H1 (cell line): ENCODE data around the gene DLST. TPM values are rescaled to one million over a fixed set of nuclear protein-coding genes. Genes with fewer than 3 reads are reported as not detected.

Experiments
- CTCF ChIA-PET: fragments of 300-600 bp; sonication (Branson Sonifier 250); formaldehyde crosslinking; loops from one replicate; lab custom pipeline; 2021; ENCODE audit not compliant: partially characterized antibody; lab: Charles Lee
- POLR2A ChIA-PET: fragments of 300-600 bp; sonication (Branson Sonifier 250); formaldehyde crosslinking; loops from one replicate; lab custom pipeline; 2021; ENCODE audit warnings: inconsistent platforms; ENCODE audit not compliant: partially characterized antibody; lab: Charles Lee
- DNase-seq, 2 experiments: peaks; one replicate each; pipeline versions ENCODE4 v3.0.0 to v3.0.0-alpha.2; 2010 to 2022; ENCODE audit warnings: low spot score in 2 of 2, low read depth in 1 of 2, mixed read lengths in 1 of 2
- FAIRE-seq: peaks from 2 replicates; lab custom pipeline; 2011; peaks lifted over from hg19 to GRCh38; lab: Jason Lieb, UNC
- H2AFZ ChIP-seq: 2 replicates; pipeline ENCODE4 v1.8.1; 2012; ENCODE audit warnings: low read length, inconsistent platforms
- H2AK5ac ChIP-seq: 2 replicates; pipeline ENCODE4 v1.6.1; 2013; ENCODE audit warnings: low read depth, low read length
- H2BK120ac ChIP-seq: replicated peaks from 2 replicates; pipeline ENCODE3; 2013; ENCODE audit warnings: low read depth, low read length, inconsistent platforms
- H2BK12ac ChIP-seq: 2 replicates; pipeline ENCODE4 v1.6.1; 2013; ENCODE audit warnings: low read depth, low read length
- H2BK15ac ChIP-seq: 2 replicates; pipeline ENCODE4 v1.6.1; 2013; ENCODE audit warnings: low read length
- H2BK20ac ChIP-seq: 2 replicates; pipeline ENCODE4 v1.6.1; 2013; ENCODE audit warnings: low read length
- H2BK5ac ChIP-seq: 2 replicates; pipeline ENCODE4 v1.6.1; 2013; ENCODE audit warnings: low read depth, low read length
- H3K14ac ChIP-seq: 2 replicates; pipeline ENCODE4 v1.6.1; 2013; ENCODE audit warnings: inconsistent platforms; ENCODE audit not compliant: insufficient read length
- H3K18ac ChIP-seq: 2 replicates; pipeline ENCODE4 v1.6.1; 2013; ENCODE audit warnings: low read length; ENCODE audit errors: extremely low read depth
- H3K23ac ChIP-seq: 2 replicates; pipeline ENCODE4 v1.6.1; 2013; ENCODE audit warnings: inconsistent platforms; ENCODE audit not compliant: insufficient read length
- H3K23me2 ChIP-seq: 2 replicates; pipeline ENCODE4 v1.6.1; 2013; ENCODE audit warnings: low read depth, low read length
- H3K27ac ChIP-seq: 2 replicates; pipeline ENCODE4 v1.6.1; 2011; ENCODE audit warnings: low read depth, low read length, inconsistent platforms
- H3K27me3 ChIP-seq, 4 experiments: replicated peaks in 1 of 4; 1 replicate in 1 of 4; 2 replicates in 3 of 4; pipeline versions ENCODE4 v1.6.1 to v1.8.1; 2011 to 2013; ENCODE audit warnings: low read length in 3 of 4, mild to moderate bottlenecking in 3 of 4, inconsistent platforms in 2 of 4, mixed read lengths in 2 of 4, moderate library complexity in 1 of 4; ENCODE audit not compliant: control insufficient read depth in 3 of 4, insufficient read depth in 3 of 4; ENCODE audit errors: extremely low read depth in 1 of 4
- H3K36me3 ChIP-seq, 4 experiments: 2 replicates each; pipeline versions ENCODE4 v1.6.1 to v1.8.1; 2011 to 2013; ENCODE audit warnings: mild to moderate bottlenecking in 4 of 4, low read length in 3 of 4, moderate library complexity in 2 of 4, control low read depth in 1 of 4, inconsistent platforms in 1 of 4; ENCODE audit not compliant: insufficient read depth in 4 of 4, control insufficient read depth in 2 of 4
- H3K4ac ChIP-seq: replicated peaks from 2 replicates; pipeline ENCODE3; 2013; ENCODE audit warnings: low read length, low read depth, mixed read lengths, inconsistent platforms; ENCODE audit not compliant: insufficient read length
- H3K4me1 ChIP-seq, 4 experiments: replicated peaks in 1 of 4; 1 replicate in 1 of 4; 2 replicates in 3 of 4; pipeline versions ENCODE4 v1.6.1 to v1.8.1; 2011 to 2013; ENCODE audit warnings: low read length in 3 of 4, inconsistent platforms in 2 of 4, mixed read lengths in 1 of 4; ENCODE audit not compliant: insufficient read depth in 4 of 4, control insufficient read depth in 3 of 4
- H3K4me2 ChIP-seq, 2 experiments: 2 replicates each; pipeline versions ENCODE4 v1.6.1 to v1.8.1; 2011 to 2013; ENCODE audit warnings: low read depth in 2 of 2, low read length in 2 of 2, control low read depth in 1 of 2, inconsistent platforms in 1 of 2, mild to moderate bottlenecking in 1 of 2; ENCODE audit not compliant: insufficient read depth in 1 of 2
- H3K4me3 ChIP-seq, 4 experiments: fragments of 200-600, 300-600 bp in 1 of 4; sonication (generic), shearing (Covaris generic), sonication (Bioruptor Twin) in 1 of 4; 2 replicates each; pipeline versions ENCODE4 v1.5.1 to v1.8.1; 2011 to 2016; ENCODE audit warnings: low read length in 4 of 4, low read depth in 3 of 4, control low read depth in 2 of 4, inconsistent platforms in 2 of 4, mild to moderate bottlenecking in 2 of 4, mixed read lengths in 1 of 4, moderate library complexity in 1 of 4; ENCODE audit not compliant: insufficient read depth in 2 of 4; ENCODE audit errors: extremely low read depth in 1 of 4
- H3K56ac ChIP-seq: replicated peaks from 2 replicates; pipeline ENCODE3; 2013; ENCODE audit warnings: low read depth, mild to moderate bottlenecking, mixed read lengths, low read length, inconsistent platforms; ENCODE audit not compliant: insufficient read length
- H3K79me1 ChIP-seq: 2 replicates; pipeline ENCODE4 v1.6.1; 2013; ENCODE audit warnings: low read depth, low read length, control low read depth
- H3K79me2 ChIP-seq, 2 experiments: 2 replicates each; pipeline versions ENCODE4 v1.6.1 to v1.8.1; 2012 to 2013; ENCODE audit warnings: low read length in 2 of 2, mild to moderate bottlenecking in 2 of 2, inconsistent platforms in 1 of 2; ENCODE audit not compliant: insufficient read depth in 2 of 2, control insufficient read depth in 1 of 2
- H3K9ac ChIP-seq, 4 experiments: replicated peaks in 1 of 4; 1 replicate in 1 of 4; 2 replicates in 3 of 4; pipeline versions ENCODE4 v1.6.1 to v1.8.1; 2011 to 2013; ENCODE audit warnings: low read depth in 3 of 4, low read length in 3 of 4, control low read depth in 2 of 4, mild to moderate bottlenecking in 2 of 4, moderate library complexity in 2 of 4, inconsistent platforms in 1 of 4; ENCODE audit errors: extremely low read depth in 1 of 4
- H3K9me3 ChIP-seq, 2 experiments: 2 replicates each; pipeline versions ENCODE4 v1.6.1 to v1.8.1; 2012 to 2013; ENCODE audit warnings: mild to moderate bottlenecking in 2 of 2, moderate library complexity in 2 of 2, control low read depth in 1 of 2, inconsistent platforms in 1 of 2, low read depth in 1 of 2, low read length in 1 of 2, mixed read lengths in 1 of 2; ENCODE audit not compliant: insufficient read depth in 2 of 2
- H4K20me1 ChIP-seq, 2 experiments: replicated peaks in 1 of 2; 2 replicates each; pipeline versions ENCODE3 to v1.8.1; 2011 to 2013; ENCODE audit warnings: inconsistent platforms in 2 of 2, low read length in 2 of 2, mild to moderate bottlenecking in 1 of 2; ENCODE audit not compliant: insufficient read depth in 2 of 2, control insufficient read depth in 1 of 2
- H4K5ac ChIP-seq: 2 replicates; pipeline ENCODE4 v1.6.1; 2013; ENCODE audit warnings: low read length, low read depth, mixed read lengths, inconsistent platforms; ENCODE audit not compliant: insufficient read length
- H4K8ac ChIP-seq: 2 replicates; pipeline ENCODE4 v1.8.0; 2013; ENCODE audit warnings: mild to moderate bottlenecking, moderate library complexity, low read length, inconsistent platforms; ENCODE audit not compliant: insufficient read depth; ENCODE audit errors: extremely low read depth
- H4K91ac ChIP-seq: replicated peaks from 2 replicates; pipeline ENCODE3; 2013; ENCODE audit warnings: low read length, mixed read lengths, inconsistent platforms; ENCODE audit not compliant: insufficient read length
- CBX8 ChIP-seq: fragments of 300-800, 300-1000 bp; sonication (generic); IDR thresholded peaks from 2 replicates; pipeline ENCODE4 v1.7.1; 2016; ENCODE audit warnings: low read depth, low read length, borderline replicate concordance
- RAD21 ChIP-seq, 2 experiments: IDR thresholded peaks in 1 of 2; conservative IDR thresholded peaks in 1 of 2; 2 replicates each; pipeline ENCODE4 v1.6.1; 2011; ENCODE audit warnings: low read depth in 2 of 2, low read length in 2 of 2, improper control_type of control experiment in 1 of 2, inconsistent platforms in 1 of 2, mild to moderate bottlenecking in 1 of 2, moderate library complexity in 1 of 2
- WGBS, 2 experiments: shearing (Covaris generic) in 1 of 2; methylation state at CpG; one replicate each; pipeline versions ENCODE4 v1.1.6 to v1.1.7; 2013 to 2015; ENCODE audit warnings: low lambda C conversion rate in 2 of 2, mixed read lengths in 2 of 2, inconsistent platforms in 1 of 2, low coverage in 1 of 2, missing lambda C conversion rate in 1 of 2; ENCODE audit not compliant: insufficient replicate concordance in 2 of 2, insufficient coverage in 1 of 2, insufficient read length in 1 of 2; ENCODE audit errors: extremely low coverage in 1 of 2, missing lambda C conversion rate in 1 of 2; 5-methylcytosine and 5-hydroxymethylcytosine counted together
- polyA plus RNA-seq, 7 experiments: library from polyadenylated mRNA; depleted of rRNA in 3 of 7; stranded (reverse) in 5 of 7; unstranded in 2 of 7; fragments of >200 nt in 5 of 7; fragments of 200-250 nt in 2 of 7; gene quantifications; 1 replicate in 5 of 7; 2 replicates in 1 of 7; 4 replicates in 1 of 7; pipeline versions ENCODE4 v1.2.1 to v1.2.3, GENCODE V29; 2011 to 2013; ENCODE audit warnings: missing spikeins in 2 of 7, mixed read lengths in 2 of 7
- total RNA-seq: library from RNA; stranded (reverse); fragmentation: NEBNext Ultra II Directional; extraction: Animal tissue kit (Norgen Biotek cat#: 25700); gene quantifications from 2 replicates; pipeline ENCODE4 v1.2.1, GENCODE V29; 2021

DLST gene
- total and polyA plus RNA-seq, 2 of the 8 experiments (the other 6 are each of a cell fraction or from before 2014, with no cell fraction given): 96.5 to 117 TPM

DNA sequence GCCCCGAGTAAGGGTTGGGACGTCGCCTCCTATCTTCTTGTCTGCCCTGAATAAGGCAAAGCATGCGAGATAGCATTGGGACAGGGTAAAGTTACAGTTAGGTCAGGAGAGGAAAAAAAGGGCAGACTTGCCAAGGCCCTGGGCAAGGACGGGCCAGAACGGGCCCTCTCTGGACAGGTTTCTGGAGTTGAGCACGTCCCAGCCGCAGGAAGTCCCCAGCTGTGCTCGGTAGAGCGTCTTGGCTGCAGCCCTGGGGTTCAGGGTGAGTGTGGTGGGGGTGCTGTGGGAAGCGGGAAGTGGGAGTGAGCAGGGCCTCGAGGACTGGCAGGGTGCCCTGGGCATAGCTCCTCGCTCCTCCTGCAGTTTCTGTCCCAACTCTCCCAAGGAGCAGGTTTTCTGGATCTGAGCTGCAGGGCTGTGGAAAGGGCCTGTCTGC is 35.9 kb downstream of the DLST start:
- Histone ChIP-seq H3K27ac (no peak overlapping the region), H3K36me3 (peaks cover 0 to 3% (median 0%) of the 10 kb centered on the region in 4 experiments; a peak in 3 of 8 replicates), H4K91ac (no peak overlapping the region), H3K9me3 (no peaks in the 10 kb centered on the region), H3K56ac (no peak overlapping the region), H3K23me2 (peaks cover under 1% of the 10 kb centered on the region; the same call in 1 of the 2 replicates), H3K4me2 (no peak overlapping the region), H3K23ac (no peak overlapping the region), H2AFZ (no peak overlapping the region), H4K8ac (no peak overlapping the region), H3K18ac (no peak overlapping the region), H3K4me1 (no peaks in the 10 kb centered on the region; a peak in 1 of 7 replicates), H3K14ac (no peak overlapping the region), H2BK12ac (no peak overlapping the region), H3K79me1 (no peaks in the 10 kb centered on the region), H3K27me3 (no peaks in the 10 kb centered on the region), H2BK5ac (no peak overlapping the region), H2BK120ac (no peak overlapping the region), H4K20me1 (no peaks in the 10 kb centered on the region), H2BK15ac (no peak overlapping the region), H3K4me3 (no peak overlapping the region), H4K5ac (no peak overlapping the region), H3K9ac (no peak overlapping the region), H3K79me2 (no peaks in the 10 kb centered on the region), H2BK20ac (no peak overlapping the region), H2AK5ac (no peak overlapping the region), H3K4ac (no peak overlapping the region)
- FAIRE-seq (no peak), DNase-seq (no peak)
- WGBS, 2 experiments: 78% methylated on average over 13 of the region's 13 CpGs; no CpG with 5 or more reads in 1 of the 2 experiments
- ChIA-PET POLR2A (interaction anchor here (1.5 to 2.7 kb wide), 2 partner anchors 9 to 12 kb away, joined by 8 to 11 read pairs; no protein-coding TSS in a partner anchor), CTCF (interaction anchor here (0.7 to 2.8 kb wide), 8 partner anchors 10 to 171 kb away, joined by 3 to 18 read pairs (median 6); no protein-coding TSS in a partner anchor)
- TF ChIP-seq CBX8 (no peak), RAD21 (IDR thresholded peaks at IDR 0.05 in 1 of 2, conservative IDR thresholded peaks at IDR 0.05 in 1 of 2; ENCODE audit: low read depth in 2 of 2, low read length in 2 of 2) (no peak)
